Measurements from ENCODE around the gene RETREG2. TPM values are rescaled to one million over a fixed set of nuclear protein-coding genes. Genes with fewer than 3 reads are reported as not detected.
A peak's percentile ranks its signal among the peaks of the same experiment; 100 is the strongest.

RETREG2 gene
- total RNA-seq, 1 donor from 2014 or later, result 35.0 TPM

DNA sequence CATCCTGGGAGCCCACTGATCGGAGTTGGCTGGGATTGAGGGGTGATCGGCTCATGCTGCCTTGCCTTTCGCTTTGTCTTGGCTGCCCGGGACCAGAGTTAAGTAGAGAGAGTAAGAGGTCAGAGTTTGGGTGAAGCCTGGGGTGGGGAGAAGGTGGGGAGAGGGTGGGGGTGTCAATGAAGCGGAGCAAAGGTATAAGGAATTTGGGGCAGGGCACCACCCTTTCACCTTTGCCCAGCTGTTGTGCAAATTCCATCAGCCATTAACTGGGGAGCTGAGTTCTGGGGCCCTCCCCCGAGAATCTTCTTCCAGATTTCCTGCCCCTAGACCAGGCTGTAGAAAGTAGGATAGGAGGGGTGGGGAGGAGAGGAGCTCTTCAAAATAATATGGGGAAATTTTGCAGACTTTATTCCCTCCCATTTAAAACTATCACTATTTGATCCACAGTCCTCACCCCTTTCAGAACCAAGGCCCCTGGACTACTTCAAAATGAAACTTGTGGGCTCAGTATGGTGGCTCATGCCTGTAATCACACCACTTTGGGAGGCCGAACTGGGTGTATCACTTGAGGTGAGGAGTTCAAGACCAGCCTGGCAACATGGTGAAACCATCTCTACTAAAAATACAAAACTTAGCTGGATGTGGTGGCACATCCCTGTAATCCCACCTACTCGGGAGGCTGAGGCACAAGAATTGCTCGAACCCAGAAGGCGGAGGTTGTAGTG lies 8.0 kb upstream of the RETREG2 start, which contains the start of gene SLC23A3:
SLC23A3 (minus strand) TSS at position 100 of the 725 bp plus-strand sequence; CDS start at position 55, 45 bp downstream.
- no peak for DNase-seq

DNA sequence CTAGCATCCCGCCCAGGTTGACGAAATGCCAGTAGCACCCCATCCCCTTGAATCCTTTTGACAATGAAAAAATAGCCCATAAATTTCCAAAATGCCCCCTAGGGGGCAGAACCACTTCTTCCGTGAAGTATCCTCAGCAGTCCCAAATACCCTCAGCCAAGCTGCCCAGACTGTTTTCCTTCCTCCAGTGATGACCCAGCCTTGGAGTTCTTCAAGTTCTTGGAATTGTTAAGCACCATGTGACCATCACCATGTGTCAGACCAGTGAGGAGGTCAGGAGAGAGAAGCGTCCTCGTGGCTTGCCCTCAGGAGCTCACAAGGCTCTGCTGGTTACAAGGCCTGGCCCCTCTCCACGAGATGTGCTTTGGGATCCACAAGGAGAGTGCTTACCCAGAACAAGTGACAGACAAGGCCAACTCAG lies 6.8 kb upstream of the RETREG2 start:
- peak; percentile 67 for DNase-seq

DNA sequence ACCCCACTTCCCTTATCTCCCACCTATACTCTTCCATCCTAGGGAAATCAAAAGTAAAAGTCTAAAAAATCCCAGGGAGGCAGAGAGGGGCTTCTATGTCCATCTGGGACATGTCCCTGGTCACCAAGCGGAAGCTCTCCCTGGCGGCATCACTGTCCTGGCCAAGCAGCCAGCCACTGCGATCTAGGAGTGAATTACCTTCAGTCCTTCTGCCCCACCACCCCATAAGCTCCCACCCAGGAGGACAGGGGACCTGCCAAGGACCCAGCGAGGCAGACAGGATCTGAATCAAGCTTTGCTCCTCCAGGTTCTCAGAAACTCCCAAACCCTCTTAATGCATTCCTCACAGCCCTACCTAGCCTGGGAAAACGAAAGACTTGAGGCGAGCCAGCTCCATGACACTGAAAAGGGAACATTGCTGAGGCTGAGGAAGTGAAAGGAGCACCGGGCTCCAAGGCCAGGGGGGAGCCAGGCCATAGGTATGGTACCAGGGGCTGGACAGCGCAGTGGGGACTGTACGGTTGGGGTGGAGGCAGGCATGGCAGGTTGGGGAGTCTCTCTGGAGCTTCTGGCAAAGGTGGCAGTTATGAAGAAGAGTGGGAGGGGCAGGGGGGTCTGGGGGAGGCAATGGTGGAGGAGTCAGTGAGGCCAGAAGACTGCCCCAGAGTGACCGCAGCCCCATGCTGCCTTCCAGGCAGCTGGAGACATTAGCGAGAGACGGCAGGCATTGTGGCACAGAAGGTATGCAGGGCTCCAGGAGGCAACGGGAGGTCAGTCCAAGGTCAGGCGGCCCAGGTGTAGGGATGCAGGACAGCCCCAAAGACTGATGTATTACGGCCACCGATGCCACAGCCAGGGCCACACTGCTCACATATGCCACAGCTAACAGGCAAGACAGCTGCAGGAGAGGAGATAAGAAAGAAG lies 5.6 kb upstream of the RETREG2 start:
- no peak for DNase-seq

DNA sequence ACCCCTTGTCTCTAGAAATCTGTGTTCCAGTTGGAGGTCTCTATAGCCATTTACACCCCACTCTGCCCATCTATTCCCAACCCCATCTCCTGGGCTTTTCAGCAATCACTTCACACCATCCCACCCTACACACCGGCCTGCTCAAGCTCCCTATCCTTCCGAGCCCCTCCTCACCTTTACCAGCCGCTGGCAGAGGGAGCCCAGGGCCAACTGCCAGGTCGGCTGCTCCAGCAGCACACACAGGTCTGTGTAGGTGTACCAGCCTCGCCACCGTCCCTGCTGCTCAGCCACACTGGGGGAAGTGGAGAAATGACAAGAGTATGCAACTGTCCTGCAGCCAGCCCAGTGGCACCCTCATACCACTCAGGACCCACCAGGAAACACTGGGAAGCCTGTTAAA lies 4.9 kb upstream of the RETREG2 start:
- DNase-seq, result no peak

DNA sequence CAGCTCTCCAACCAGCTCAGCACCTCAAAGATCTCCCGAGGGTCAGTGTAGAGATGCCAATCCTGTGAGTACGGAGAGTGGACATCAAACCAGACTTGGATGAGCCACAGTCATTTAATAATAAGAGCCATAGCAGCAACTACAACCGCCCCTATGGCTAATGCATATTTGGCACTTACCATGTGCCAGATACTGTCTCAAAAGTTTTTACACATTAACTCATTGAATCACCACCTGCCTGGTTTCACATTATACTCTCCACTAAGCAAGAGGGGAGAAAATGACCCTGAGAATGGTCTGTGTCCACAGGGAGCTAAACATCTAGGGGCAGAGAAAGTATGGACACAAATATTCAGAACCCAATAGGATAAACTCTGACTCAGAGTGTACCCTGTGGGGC lies 3.9 kb upstream of the RETREG2 start:
- DNase-seq, result no peak

DNA sequence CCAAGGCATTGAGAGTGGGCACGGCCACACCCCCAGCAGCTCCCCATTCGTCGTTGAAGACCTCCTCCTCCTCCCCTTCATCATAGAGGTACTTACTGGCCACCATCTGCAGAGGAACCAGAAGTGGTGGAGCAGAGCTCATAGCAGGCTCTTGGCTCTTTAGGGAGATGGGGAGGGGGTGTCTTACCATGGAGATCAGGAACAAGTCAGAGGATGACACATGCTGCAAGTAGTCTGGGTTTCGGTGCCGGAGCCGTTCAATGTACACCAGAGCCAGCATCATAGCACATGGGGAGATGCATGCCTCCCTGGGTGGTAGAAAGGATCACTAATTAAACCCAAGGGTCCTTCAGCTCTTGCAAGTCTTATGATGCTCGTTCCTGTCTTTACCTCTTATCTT lies 3.3 kb upstream of the RETREG2 start:
- DNase-seq, result no peak

DNA sequence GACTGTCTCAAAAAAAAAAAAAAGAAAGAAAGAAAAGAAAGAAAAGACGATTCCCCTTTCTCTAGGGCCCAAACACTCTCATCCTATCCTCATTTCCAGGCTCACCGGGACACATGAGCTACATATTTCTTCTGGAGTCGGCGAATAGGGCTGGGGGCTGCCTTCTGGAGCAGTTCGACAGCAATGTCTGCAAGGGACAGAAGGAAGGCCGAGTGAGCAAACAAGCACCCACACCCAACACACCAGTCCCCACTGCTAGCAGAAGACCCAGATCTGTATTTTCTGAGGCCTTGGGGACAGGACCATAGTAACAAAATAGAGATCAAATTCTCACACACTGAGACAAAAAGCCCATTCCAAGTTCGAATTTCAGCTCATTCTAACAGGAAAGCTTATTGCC lies 2.6 kb upstream of the RETREG2 start:
- no peak for DNase-seq

DNA sequence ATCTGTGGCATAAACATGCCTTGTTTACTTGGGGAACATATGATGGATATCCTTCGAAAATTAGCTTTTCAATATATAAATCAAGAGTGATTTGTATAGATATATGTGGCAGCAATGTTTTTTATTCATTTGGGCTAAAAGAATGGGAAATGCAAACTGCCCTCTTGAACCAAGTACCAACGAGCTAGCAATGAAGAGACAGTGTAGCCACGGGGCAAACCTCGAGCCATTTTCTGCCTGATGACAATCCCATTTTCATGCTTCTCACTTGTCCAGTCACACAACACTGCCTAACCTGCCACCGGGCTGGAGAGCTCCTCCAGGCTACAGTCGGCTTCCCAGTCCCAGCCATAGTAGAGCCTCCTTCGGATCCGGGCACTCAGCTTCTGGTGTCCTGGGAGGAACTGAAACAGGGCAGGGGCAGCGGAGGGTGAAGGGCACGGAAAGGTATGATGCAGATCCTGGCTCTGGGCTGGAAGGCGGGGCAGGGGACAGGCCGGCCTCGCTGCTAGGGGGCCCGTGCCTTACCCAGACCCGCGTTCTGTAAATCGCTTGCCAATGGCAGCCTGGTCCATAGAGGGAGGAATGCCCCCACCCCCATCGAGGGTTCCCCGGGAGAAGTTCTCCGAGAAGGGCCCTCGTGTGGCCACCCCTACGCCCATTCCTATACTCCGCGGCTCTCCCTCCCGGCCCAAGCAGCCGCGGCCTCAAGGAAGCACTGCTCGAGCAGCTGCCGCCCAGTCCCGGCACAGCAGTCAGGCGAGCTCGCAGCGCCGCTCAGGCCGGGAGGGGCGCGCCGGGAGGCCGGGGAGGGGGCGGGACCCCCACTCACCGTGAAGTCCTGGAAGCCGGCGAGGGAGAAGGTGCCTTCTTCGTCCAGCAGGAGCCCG lies 1.9 kb upstream of the RETREG2 start:
- DNase-seq, result peak; percentile 75

DNA sequence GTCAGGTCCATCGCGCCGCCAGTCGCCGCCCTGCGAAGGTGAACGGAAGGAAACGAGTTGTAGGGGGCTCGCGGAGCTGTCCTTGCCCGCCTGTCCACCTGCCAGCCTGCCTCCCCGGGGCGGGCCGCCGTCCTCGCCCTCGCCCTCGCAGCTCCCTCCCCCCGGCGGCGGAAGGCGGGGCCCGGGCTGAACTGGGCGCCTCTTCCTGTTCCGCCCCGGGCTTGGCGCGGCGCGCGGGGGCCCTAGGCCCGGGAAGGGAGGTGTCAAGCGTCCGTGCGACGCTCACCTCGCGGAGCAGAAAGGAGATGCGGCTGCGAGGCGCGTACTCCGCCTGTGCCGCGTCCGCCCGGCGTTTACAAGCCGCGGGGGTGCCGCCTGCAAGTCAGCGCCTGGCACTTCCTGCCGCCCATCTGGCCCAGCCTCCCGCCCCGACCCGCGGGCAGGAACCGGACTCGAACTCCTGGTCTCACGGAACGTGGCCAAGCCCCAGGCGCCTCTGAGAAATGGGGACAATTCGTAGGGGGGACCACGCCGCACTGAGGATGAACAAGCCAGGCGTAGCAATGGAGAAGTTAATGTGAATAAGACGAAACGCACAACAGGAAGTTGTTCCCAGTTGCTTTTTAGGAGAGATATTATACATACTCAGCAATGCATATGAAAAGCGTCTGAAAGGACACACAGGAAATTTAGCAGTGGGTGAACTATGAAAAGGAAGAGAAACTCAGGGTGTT lies 1.1 kb upstream of the RETREG2 start, which contains the start of gene CNPPD1:
CNPPD1 (minus strand) TSS at position 108 of the 734 bp plus-strand sequence; CDS start at position 11, 97 bp downstream.
- peak; percentile 93 for DNase-seq

DNA sequence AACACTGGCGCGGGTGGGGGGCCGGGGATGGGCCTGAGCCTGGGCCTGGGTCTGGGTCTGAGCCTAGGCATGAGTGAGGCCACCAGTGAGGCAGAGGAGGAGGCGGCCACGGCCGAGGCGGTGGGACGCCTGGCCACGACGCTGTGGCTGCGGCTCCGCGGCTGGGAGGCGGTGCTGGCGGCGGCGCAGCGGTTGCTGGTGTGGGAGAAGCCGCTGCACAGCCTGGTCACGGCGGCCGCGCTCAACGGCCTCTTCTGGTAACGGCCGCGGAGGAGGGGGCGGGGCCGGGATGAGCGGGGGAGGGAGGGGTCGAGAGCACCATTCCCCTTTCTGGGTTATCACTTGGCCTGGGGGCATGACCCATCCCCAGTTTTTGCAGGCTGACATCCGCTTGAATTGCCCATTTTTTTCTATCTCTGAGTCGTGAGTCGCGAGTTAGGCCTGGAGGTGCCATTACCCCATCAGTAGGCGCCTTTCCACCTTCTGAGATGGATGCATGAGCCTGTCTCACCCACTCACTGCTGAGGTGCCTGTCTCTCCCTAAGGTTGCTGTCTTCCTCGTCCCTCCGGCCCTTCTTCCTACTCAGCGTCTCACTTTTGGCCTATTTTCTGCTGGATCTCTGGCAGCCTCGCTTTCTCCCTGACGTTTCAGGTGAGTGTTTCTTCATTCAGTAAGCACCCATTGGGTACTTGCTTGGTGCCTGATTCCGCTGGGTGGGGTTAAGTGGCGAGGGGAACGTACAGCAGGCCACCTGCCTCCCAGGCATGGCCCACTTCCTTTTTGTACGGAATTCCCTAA lies 501 bp downstream of the RETREG2 start:
- DNase-seq, result peak; percentile 49

DNA sequence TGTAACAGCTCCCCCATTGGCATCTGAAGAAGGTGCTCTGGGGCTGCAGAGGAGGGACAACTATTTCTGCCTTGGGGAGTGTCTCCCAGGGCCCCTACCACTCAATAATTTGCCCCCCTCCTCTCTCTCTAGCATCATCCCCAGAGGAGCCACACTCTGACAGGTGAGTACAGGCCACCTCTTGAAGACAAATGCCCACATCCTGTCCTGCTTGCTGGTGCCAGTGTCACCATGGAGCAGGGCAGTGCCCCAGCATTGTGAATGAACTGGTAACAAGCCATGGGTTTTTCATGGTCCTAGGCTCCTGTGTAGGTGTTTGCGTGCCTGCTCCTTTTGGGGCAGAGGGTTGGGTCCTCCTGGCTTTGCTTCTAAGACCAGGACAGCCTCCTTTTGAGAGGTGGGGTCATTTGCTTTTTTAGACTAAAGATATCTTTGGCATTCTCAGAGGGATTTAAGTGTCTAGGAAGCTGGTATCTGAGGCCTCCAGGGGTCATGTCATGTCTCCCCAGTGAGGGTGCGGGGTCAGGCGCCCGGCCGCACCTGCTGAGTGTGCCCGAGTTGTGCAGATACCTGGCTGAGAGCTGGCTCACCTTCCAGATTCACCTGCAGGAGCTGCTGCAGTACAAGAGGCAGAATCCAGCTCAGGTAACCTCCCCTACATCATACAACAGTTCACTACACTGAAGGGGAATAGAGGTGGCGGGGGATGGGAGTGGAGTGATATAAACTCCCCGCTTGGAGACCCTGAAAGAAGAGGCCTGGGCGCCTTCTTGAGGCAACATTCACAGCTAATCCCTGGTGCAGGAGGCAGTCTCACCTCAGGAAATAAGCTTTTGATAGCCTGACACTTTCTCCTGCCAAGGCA lies 1.8 kb downstream of the RETREG2 start:
- no peak for DNase-seq

DNA sequence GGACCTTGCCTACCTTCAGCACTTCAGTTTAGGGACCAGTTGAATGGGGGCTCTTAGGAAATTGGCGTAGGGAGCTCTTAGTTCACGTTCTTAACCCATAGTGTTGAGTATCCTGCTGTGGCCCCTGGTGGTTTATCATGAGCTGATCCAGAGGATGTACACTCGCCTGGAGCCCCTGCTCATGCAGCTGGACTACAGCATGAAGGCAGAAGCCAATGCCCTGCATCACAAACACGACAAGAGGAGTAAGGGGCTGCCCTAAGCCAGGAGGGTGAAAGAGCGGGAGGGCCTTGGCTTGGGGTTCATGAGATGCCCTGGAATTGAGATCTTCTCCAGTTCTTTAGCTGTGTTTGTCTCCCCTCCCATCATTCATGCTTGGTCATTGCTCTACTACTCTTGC lies 2.9 kb downstream of the RETREG2 start:
- DNase-seq, result no peak

DNA sequence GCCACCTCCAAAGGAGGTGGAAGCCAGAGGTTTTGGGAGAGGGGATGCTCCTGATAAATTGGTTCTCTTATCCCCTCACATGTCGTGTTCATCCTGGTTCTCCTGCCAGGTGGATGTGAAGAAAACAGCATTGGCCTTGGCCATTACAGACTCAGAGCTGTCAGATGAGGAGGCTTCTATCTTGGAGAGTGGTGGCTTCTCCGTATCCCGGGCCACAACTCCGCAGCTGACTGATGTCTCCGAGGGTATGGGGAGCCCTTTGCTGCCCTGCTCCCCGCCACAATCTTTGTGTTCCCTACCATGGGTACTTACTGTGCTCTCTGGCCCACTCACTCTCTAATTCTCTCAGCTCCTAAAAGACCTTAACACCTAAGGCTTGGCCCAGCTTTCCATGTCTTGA lies 3.5 kb downstream of the RETREG2 start:
- DNase-seq, result no peak

DNA sequence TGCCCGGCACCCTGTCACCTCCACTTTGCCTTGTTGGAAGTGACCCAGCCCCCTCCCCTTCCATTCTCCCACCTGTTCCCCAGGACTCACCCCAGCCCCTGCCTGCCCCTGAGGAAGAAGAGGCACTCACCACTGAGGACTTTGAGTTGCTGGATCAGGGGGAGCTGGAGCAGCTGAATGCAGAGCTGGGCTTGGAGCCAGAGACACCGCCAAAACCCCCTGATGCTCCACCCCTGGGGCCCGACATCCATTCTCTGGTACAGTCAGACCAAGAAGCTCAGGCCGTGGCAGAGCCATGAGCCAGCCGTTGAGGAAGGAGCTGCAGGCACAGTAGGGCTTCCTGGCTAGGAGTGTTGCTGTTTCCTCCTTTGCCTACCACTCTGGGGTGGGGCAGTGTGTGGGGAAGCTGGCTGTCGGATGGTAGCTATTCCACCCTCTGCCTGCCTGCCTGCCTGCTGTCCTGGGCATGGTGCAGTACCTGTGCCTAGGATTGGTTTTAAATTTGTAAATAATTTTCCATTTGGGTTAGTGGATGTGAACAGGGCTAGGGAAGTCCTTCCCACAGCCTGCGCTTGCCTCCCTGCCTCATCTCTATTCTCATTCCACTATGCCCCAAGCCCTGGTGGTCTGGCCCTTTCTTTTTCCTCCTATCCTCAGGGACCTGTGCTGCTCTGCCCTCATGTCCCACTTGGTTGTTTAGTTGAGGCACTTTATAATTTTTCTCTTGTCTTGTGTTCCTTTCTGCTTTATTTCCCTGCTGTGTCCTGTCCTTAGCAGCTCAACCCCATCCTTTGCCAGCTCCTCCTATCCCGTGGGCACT lies 4.5 kb downstream of the RETREG2 start:
- DNase-seq, result no peak

DNA sequence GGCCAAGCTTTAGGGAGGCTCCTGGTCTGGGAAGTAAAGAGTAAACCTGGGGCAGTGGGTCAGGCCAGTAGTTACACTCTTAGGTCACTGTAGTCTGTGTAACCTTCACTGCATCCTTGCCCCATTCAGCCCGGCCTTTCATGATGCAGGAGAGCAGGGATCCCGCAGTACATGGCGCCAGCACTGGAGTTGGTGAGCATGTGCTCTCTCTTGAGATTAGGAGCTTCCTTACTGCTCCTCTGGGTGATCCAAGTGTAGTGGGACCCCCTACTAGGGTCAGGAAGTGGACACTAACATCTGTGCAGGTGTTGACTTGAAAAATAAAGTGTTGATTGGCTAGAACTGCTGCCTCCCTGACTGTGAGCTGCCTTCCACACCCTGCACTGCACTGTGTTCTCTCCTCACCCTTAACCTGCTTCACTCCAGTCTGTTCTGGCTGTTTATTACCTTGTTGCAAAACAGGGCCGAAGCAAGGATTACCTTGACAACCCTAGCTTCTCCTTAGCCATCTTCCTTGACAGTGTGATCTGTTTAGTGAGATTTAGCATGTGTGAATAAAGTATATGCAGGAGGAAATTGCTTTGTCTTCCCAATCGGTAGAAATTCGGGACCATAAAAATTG lies 5.2 kb downstream of the RETREG2 start:
- no peak for DNase-seq

DNA sequence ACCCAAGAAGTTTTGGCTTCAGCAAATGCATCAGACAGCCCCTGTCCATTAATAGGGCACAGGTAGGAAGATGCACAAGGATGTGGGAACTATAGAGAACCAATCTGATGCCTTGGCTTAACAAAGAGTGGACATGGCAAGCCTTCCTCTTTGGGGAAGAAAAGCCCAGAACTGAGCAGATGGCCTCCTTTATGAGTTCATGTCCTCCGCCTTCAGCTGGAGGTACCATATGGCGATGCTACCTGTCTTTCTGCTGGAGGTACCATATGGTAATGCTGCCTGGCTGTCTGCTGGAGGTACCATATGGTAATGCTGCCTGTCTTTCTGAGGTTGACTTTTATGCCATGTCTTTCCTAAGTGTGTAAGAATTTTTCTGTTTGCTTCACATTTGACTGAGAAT lies 6.0 kb downstream of the RETREG2 start:
- no peak for DNase-seq

DNA sequence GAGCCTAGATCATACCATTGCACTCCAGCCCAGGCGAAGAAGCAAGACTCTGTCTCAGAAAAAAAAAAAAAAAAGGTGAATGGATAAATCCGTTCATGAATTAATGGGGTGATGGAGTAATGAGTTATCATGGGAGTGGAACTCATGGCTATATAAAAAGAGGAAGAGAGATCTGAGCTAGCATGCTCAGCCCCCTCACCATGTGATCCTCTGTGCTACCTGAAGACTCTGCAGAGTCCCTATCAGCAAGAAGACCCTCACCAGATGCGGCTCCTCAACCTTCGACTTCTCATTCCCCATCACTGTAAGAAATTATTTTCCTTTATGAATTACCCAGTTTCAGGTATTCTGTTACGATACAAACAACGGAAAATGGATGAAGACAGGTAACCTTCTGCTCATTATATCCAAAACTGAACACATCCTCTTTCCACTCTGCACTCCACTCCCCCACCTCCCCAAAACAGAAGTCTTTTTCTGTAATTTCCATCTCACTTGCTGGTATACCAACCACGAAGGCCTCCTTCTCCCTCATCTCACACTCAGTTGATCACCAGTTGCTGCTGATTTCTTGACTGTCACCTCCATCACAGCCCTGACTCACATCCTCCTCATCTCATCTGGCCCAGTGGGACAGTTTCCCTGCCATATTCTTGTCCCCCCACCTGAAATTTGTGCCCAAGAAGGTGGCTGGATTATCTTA lies 8.8 kb downstream of the RETREG2 start:
- DNase-seq, result no peak

DNA sequence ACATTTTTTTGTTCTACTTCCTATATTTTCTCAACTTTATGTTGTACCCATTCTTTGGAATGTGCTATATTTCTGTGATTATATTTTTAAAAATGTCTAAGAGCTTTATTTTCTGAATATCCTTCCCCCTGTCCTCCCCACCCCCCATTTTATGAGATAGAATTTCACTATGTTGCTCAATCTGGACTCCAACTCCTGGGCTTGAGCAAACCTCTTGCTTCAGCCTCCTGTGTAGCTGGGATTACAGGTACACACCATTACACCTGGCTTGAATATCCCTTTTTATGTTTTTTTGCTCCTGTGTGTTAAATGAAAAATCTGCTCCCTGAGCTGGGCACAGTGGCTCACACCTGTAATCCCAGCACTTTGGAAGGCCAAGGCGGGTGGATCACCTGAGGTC lies 19.3 kb downstream of the RETREG2 start:
- no peak for DNase-seq
